NCI-H2081 (cell line): ENCODE data around the gene RMDN3.

Experiments
- DNase-seq, 2 experiments: peaks; one replicate each; lab custom pipeline; 2025; lab: John Stamatoyannopoulos, UW

RMDN3 gene

GRCh38 chr15:40749151-40749630 is 5.9 kb downstream of the RMDN3 start:
- DNase-seq: no peak

DNA sequence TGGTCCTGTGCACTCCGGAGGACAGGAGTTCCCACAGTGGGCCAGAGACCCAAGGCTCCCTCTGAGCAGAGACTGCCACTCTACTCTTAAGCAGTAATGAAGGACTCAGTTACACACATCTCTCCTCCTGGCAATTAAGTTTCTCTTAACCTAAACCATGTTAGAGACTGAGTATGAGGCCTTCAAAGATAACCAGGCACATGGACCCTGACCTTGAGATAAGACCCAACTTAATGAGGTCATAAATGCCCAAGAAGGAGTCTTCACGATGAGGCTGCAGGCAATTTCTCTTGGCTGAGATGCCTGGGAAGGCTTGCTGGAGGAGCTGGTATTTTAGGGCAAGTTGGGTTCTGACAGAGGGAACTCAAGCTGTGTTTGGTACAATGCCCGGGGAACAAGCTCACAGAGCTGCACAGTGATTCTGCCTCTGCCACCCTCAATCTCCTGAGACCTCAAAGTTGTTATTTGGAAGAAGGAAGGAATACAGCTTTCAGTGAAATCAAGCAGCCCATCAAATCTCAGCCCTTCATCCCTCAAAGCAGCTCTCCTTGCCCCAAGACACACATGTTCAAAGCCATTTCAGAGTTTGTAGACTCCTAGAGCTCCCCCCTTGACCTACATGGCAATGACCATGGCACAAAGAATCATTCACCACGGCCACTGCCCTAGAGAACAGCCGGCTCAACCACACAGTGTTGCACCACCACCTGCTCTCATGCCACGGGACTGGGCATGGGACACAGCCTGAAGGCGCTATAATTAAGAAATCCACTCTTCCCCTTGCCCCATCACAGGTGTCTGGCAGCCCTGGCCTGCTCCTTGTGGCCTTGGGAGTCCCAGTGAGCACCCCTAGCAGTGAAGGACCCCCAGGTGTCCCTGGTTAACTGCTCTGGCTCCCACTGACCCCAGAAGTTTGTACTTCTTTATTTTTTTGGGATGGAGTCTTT is 7.1 kb downstream of the RMDN3 start:
- DNase-seq: no peak

DNA sequence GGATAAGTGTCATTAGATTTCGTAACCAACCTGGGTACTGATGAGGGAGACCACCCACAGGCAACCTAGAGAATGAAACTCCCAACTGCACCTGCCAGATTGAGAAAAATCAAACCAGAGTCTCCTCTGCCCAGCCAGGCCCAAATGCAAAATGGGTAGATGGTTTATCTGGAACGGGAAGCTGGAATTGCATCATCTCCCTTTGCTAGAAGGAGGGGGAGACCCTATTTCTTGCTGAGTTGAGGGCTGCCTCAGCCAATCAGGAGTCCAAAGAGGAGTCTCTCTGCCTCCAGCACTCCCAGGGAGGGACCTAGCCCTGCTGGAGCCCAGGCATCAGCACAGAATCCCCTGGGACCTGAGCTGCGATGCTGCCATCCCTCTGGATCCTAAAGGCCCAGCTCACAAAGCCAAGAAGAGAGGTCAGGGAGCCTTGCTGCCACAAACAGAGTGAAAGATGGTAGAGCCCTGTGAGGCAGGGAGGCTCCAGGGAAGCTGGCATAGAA is 8.1 kb downstream of the RMDN3 start:
- no peak for DNase-seq

DNA sequence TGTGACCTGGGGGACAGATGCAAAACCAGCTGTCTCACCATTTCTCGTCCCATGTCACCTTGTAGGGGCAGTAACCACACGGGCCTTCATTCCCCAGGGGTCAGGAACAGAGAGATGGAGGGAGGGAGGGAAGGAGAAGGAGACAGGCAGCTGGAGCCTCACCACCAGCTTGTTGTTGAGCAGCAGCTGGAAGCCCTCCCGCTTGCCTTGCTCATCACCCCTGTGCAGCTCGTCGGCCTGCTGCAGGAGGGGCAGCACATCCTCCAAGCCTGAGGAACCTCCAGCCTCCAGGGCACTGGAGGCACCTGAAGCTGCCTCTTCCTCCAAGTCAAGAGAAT is 10.3 kb downstream of the RMDN3 start:
- no peak for DNase-seq

DNA sequence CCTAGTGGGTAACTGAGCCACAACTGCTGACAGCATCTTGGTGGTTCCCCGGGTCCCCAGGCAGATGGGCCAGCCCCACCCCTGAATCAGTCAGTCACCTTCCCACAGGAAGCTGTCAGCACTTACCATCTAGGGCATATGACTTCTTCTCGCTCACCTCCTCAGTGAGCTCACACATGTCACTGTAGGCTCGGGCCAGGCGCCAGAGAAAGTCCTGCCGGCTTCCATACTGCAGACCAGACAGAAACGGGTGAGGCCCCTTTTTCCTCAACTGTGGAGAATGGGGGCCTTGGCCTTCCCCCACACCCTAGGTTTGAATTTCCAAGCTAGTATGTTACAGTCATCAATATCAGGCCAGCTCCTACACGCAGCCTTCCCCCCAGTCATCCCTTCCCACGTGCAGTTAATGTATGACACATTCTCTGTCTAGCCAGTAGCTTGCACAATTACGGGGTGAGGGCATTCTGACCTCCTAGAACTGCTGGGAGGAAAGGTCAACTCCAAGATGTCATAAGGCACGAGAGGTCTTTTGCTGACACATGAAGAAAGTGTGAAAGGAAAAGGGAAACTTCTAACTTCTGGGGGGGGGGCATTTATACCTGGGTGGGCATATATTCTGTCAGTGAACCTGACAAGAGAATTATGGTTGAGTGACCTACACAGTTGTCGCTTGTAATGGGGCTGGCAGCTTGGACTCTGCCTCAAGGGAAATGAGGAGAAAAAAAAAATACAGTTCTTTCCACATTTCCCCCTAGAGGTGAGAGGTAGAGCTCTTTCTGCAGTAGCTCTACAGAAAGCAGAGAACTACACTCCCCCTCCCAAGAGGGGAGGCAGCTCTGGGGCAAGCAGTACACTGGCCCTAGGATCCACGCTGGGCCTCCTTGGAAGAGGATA is 10.9 kb downstream of the RMDN3 start:
- no peak for DNase-seq

DNA sequence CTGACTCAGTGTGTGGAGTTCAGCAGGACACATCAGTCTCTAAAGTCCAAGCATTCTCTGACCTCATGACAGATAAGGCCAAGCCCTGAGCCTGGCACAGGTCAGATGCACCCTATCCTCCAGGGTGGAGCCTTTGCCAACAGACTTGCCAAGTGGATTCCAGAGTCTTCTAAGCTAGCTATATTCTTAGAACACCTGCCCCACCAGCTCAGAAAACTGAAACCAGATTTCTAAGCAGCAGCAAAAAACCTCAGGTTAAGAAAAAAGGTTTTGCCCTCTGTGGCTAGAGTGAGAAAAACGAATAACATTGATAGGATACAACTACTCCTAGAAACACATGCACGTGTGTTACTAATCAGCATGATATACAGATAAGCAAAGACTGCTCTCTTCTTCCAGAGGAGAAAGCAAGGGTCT is 11.6 kb downstream of the RMDN3 start:
- DNase-seq: no peak

GRCh38 chr15:40739854-40740253 is 15.2 kb downstream of the RMDN3 start:
- no peak for DNase-seq

GRCh38 chr15:40739047-40739446 is 16.0 kb downstream of the RMDN3 start:
- no peak for DNase-seq

DNA sequence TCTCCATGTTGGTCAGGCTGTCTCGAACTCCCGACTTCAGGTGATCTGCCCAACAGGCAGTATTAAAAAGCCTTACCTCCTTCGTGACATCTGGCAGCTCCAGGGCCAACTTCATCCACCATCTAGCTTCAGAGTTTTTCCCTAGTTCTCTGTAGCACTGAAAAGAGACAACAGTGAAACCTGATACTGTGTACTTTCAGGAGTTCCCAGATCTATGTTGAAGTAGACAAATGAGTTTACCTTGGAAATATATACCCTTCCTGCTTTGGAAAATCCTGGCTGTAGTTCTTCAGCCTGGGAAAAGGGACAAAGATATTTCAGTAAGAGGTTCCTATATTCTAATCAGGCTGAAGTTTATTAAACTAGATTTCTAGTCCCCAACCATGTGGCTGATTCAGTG is 18.0 kb downstream of the RMDN3 start:
- DNase-seq: peak in 1 of 2 experiments; percentile 19

DNA sequence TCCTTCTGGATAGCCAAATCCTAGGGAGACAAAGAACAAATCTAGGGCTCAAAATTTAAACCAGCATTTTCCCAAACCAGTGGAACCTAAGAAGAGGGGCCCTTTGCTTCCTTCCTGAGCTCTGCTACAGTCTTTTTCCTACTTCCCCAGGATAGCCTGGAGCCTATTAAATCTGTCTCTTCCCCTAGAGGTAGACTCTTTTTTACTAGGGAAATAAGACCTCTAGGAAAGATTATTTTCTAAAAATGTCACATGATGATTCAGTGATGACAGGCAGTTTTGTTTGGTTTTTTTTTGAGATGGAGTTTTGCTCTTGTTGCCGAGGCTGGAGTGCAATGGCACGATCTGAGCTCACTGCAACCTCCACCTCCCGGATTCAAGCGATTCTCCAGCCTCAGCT is 18.5 kb downstream of the RMDN3 start:
- DNase-seq: no peak

DNA sequence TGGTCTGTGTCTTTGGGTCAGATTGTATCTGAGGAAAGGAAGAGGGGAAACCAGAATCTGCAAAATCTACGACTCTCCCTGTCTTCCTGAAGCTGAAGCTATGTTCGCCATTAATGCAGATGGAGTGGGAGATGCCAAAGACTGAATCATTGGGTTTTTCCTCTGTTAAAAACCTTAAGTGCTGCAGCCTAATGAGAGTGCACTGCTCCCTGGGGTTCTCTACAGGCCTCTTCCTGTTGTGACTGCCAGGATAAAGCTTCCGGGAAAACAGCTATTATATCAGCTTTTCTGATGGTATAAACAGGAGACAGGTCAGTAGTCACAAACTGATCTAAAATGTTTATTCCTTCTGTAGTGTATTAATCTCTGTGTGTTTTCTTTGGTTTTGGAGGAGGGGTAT is 24.0 kb downstream of the RMDN3 start:
- peak; percentile 21 to 46 for DNase-seq

- DNase-seq: no peak
Measured at GRCh38 chr15:40723919-40724318, 31.1 kb downstream of the RMDN3 start.

- DNase-seq: no peak
Measured at GRCh38 chr15:40722934-40723333, 32.1 kb downstream of the RMDN3 start.

GRCh38 chr15:40722354-40722753 is 32.7 kb downstream of the RMDN3 start:
- DNase-seq: no peak

- DNase-seq: no peak
Measured at GRCh38 chr15:40721701-40722100, 33.4 kb downstream of the RMDN3 start.

- no peak for DNase-seq
Measured at GRCh38 chr15:40716165-40716564, 38.9 kb downstream of the RMDN3 start.

- no peak for DNase-seq
Measured at GRCh38 chr15:40714144-40714543, 40.9 kb downstream of the RMDN3 start.

DNA sequence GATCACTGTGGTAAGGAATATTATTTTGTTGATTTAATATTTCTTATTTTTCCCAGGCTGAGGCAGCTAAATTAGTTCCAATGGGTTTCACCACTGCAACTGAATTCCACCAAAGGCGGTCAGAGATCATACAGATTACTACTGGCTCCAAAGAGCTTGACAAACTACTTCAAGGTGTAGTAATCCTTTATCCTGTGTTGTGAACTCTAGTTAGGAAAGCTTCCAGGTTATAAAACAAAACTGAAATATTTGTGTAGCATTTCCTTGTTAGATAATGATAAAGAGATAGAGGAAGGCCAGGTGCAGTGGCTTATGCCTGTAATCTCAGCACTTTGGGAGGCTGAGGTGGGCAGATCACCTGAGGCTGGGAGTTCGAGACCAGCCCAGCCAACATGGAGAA is 48.9 kb downstream of the RMDN3 start:
- DNase-seq: no peak

DNA sequence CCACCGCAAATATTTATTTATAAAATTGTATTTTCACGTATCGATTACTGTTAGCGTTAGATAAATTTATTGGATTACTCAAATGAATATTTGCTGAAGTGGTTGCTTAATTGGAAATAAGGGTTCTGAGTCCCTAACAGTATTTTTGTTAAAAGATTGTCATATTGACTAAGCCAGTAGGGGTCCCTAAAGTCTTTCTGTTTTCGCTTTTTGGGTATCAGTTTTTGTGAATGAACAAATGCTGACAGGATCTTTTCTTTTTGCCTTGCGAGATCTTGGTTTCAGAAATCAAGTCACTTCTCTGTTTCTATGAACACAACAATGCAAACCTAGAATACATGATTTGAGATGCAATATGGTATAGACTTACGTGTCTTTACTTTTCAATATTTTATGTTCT is 53.0 kb downstream of the RMDN3 start:
- peak in 1 of 2 experiments; percentile 18 for DNase-seq

DNA sequence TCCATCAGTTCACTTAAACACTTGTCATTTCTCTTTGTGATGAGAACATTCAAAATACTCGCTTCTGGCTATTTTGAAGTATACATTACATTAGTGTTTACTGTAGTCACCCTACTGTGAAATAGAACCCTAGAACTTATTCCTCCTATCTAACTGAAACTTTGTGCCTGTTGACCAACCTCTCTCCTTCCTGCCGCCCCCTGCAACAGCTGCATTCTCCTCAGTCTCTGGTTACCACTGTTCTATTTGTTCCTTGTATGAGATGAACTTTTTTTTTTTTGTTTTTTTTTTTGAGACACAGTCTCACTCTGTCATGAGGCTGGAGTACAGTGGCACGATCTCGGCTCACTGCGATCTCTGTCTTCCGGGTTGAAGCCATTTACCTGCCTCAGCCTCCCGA is 57.1 kb downstream of the RMDN3 start:
- no peak for DNase-seq

DNA sequence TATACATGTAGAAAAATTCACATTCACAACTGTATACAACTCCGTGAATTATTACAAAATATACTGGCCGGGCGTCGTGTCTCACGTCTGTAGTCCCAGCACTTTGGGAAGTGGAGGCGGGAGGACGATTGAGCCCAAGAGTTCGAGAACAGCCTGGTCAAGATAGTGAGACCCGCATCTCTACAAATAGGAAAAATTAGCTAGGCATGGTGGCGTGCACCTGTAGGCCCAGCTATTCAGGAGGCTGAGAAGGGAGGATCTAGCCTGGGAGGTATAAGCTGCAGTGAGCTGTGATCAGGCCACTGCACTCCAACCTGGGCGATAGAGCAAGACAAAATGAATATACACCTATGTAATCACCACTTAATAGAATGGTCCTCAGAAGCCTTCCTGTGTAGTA is 58.8 kb downstream of the RMDN3 start:
- DNase-seq: no peak

- peak in 1 of 2 experiments; percentile 35 for DNase-seq
Measured at GRCh38 chr15:40695469-40695890, 59.6 kb downstream of the RMDN3 start.
